ENCODE measurements around the gene MACC1.
"Not testable (repeated sequence)": the region's sequence is repeated elsewhere in the genome, so short reads cannot be mapped to it uniquely, and the experiment has no call there.

MACC1 gene

DNA sequence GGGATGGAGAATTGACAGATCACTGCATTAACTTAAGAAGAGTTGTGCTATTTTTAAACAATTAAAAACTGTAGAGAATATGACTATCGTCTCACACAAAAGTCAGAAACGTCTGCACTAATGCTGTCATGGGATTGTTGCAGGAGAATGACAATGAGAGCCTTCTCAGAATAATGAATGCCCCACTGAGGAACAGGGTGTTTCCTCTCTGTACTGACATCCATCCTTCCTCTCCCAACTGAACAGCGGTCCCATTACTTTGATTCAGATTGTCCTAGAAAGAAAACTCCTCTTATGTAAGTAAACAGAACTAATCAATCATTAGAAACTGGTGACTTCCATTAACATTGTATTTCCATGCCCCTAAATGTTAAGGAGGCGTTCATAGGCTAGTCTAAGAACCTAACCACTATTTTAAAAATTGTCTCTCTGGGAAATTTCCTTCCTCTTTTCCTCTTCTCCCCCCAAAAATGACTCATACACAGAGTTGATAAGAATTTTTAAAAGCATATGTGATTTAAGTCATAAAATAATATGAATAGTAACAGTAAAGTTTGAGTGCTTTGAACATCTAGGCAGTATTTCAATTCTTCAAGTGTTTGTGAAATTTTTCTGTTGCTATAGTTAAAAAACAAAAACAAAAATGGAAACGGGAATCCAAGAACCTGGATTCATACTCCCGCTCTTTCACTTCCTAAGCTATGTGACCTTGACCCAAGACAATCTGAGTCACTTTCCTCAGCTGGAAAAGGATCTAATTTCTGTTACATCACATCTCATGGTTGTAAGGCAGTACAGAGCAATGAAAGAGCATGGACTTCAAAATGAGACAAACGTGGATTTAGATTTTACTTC is 12.7 kb upstream of the MACC1 start:
- no peak for DNase-seq

DNA sequence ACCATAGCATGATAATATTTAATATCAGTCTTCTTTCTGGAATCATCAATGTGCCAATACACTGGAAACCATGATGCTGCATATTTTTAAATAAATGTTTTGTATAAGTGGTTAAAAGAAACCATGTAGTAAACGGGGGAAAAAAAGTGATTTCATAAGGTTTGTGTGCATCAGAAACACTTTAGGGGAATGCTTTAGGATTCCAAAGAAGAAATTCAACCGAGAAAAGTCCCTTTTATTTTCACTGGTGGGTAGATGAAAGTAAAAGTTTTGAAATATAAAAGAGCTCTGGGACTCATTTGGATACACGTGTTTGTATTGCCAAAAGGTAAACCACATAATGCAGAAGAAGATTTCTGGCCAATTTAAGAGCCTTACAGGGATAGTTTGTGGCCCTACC is 11.9 kb upstream of the MACC1 start:
- DNase-seq = no peak

DNA sequence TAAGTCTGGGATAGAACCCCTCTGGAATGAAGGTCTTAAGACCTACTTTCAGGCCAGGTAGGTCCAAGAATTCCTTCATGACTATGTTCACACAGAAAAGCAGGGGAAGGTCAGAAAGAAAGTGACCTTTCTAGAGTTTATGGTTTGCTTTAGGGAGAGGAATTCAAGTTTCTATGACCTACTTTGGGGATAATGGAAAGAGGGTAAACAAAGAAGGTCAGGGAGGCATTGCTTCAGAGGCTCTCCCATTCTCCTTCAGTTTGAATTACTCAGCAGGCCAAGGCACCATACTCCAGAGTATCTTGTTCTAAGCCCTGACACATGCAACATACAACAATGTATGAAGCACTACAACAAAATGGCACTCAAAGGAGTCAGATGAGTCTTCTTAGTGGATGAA is 11.5 kb upstream of the MACC1 start:
- DNase-seq = no peak

DNA sequence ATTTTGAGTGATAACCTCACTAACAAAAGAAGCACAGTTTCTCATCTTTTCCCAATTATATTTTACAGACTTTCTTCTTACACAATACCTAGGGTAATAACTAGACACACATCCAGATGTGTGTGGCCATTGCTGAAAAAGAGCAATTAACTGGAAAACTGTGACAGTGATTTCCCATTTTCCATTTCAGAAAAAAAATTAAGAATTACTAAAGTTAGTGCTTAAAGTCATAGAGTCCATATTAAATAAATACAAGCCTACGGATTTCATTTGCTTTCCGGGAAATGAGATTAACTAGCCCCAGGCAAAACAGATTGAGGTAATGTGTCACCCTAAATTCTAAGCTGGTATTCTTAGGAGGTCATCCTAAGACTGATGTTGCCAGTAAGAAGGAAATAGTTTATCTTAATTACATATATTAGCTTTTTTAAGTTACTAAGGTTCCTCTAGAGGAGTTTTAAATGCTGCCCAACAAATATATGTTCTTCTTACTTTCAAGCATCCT is 10.2 kb upstream of the MACC1 start:
- no peak for DNase-seq

DNA sequence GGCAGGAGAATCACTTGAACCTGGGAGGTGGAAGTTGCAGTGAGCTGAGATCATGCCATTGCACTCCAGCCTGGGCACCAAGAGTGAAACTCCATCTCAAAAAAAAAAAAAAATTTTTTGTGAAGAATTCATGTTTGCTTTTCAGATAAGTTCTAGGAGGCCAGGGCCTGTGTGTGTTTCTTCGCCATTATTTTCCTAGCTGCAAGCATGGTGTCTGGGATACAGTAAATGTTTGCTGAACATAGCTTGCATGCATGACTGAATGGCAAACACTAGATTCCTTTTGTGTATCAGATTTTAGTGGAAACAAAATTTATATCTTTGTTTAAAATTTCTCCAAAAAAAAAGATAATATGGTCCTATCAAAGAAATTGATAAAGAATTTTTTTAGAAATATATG is 9.7 kb upstream of the MACC1 start:
- DNase-seq = no peak

DNA sequence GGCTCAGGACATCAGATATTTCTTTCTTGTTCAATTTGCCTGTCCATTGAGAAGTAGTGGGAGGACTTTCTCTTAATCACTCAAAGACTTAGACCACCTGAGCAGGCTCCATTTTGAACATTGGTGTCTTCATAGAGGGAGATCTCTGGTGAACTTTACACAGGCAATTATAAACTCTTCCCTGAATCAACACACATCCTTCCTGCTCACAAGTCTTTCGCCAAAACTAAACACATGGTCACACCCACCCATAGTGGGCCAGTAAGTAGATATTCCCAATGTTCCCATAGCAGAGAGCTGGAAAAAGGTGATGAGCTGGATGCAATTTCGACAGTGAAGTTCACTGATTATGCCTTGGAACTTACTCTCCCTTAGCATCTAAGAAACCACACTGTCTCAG is 8.2 kb upstream of the MACC1 start:
- no peak for DNase-seq

- DNase-seq = no peak
These were observed 6.8 kb upstream of the MACC1 start for GRCh38 chr7:20224025-20224424.

- DNase-seq = no peak
These were observed 6.2 kb upstream of the MACC1 start for GRCh38 chr7:20223356-20223755.

- no peak for DNase-seq
These were observed 5.1 kb upstream of the MACC1 start for GRCh38 chr7:20222219-20222828.

DNA sequence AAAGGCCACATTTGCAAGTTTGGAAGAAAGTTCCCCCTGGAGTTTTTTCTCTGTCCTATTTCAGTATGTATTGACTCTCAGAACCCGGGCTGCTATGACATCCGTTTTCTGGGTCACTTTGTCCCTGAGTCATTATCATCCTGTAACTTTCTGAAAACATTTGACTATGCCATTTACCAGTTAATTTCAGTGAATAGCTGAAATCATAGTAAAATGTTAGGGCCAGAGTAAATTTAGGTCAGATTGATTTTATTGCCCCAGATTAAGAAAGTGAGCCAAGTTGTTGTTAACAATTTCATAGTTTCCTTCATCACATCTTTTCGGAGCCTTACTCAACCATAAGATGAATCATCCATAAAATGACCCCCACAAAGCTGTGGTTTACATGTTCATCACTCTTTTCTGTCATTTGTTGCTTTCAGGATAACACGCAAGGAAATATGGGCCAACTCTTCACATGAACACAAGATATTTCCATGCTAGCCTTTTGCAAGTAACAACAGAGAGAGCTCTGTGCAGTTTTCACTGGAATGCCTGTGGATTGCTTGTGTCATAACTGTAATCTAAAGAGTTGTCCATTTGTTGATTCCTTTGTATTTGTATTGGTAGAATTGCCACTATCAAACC is 3.9 kb upstream of the MACC1 start:
- DNase-seq = no peak

- no peak for DNase-seq
These were observed 3.1 kb upstream of the MACC1 start for GRCh38 chr7:20220293-20220761.

GRCh38 chr7:20219446-20220292 is 2.5 kb upstream of the MACC1 start:
- no peak for DNase-seq

DNA sequence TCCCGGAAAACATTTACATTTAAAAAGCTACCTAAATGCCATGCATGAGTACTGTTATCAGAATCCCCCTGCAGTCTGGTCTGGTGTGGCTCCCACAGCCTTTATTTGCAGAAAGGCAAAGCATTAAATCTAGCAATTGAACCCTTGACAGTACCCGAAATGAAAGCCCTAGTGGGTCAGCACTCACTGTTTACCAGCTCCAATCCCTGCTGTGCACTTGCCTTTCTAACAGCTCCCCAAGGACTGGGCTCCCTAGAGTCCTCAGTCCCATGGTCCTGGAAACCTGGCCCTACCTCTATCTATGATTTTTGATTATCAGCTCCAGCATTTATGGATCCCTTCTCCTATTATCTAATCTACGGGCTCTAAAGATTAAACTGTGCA is 1.9 kb upstream of the MACC1 start:
- DNase-seq = no peak

GRCh38 chr7:20218279-20218678 is 1.1 kb upstream of the MACC1 start:
- no peak for DNase-seq

DNA sequence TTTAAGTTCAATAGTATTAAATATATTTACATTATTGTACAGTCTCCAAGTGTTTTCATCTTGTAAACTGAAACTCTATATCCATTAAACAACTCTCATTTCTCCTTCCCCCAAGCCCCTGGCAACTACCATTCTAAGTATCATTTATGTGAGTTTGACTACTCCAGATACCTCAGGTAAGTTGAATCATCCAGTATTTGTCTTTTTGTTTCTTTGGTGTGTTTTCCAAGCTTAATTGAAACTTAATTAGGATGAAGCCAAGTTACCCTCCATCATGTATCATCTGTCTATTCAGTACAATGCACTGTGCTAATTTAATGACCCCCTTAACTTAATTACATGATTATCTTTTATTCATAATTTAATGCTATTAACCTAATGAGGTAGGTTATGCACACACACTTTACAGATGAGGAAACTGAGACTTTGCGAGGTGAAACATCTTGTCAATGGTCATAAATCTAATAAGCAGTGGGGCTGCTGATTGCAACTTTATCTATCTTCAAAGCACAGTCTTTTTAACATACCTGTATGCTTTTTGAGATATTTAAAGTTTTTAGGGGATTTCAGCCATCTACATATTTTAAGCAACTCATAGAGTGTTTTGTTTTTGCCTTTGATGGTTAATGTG is 663 bp downstream of the MACC1 start:
- DNase-seq = no peak

- DNase-seq = no peak
These were observed 2.1 kb downstream of the MACC1 start for GRCh38 chr7:20214921-20215669.

DNA sequence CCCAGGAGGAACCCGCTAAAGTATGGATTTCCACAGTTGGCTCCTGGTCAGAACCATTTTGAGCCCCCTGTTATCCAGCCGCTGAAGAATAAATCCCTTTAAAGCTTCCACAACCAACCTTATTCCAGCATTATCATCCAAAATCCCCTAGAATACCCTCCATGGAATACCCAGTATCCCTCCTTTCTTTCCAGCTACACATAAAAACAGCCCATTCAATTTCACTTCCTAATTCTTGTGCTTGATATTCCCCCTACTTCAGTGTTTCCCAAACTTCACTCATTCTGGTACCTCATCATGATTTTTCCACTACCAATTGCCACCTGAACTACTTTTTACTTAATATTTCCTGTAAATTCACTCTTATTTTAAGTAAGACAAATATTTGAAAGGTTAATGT is 3.1 kb downstream of the MACC1 start:
- no peak for DNase-seq

- DNase-seq = no peak
These were observed 3.8 kb downstream of the MACC1 start for GRCh38 chr7:20213378-20213777.

DNA sequence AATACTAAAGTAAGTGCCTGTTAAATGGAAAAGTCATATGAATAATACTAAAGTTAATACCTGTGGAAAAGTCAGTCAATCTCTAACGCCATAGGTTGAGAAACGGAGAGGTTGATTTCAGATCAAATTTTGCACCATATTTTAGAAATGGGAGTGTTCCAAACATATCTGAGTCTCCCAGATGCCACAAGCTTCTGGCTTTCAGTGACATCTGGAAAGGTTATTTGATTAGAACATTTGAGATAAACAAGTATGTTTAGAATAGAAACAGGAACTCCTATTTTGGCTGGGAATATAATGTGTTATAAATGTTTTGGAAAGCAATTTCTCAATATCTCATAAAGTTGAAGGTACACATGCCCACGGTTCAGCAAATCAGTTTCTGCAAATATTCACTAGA is 5.8 kb downstream of the MACC1 start:
- no peak for DNase-seq

- DNase-seq = no peak
These were observed 8.4 kb downstream of the MACC1 start for GRCh38 chr7:20208651-20209307.

DNA sequence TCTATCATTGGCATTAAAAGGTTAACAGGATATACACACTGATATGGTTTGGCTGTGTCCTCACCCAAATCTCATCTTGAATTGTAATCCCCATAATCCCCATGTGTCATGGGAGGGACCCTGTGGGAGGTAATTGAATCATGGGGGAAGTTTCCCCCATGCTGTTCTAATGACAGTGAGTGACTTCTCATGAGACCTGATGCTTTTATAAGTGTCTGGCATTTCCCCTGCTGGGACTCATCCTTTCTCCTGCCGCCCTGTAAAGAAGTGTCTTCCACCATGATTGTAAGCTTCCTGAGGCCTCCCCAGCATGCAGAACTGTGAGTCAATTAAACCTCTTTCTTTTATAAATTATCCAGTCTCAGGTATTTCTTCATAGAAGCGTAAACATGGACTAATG is 9.4 kb downstream of the MACC1 start:
- not testable (repeated sequence) for DNase-seq

All from activated gamma-delta T cell (primary cell).